HG03103 (cell line): Measurements from ENCODE around the gene KLHL29.

ENCODE experiments used
- ATAC-seq: cut with Tn5 transposase; IDR thresholded peaks from one replicate; pipeline ENCODE4 v1.9.1; 2021; ENCODE audit warnings: low read depth; ENCODE audit not compliant: unreplicated experiment

KLHL29 gene

DNA sequence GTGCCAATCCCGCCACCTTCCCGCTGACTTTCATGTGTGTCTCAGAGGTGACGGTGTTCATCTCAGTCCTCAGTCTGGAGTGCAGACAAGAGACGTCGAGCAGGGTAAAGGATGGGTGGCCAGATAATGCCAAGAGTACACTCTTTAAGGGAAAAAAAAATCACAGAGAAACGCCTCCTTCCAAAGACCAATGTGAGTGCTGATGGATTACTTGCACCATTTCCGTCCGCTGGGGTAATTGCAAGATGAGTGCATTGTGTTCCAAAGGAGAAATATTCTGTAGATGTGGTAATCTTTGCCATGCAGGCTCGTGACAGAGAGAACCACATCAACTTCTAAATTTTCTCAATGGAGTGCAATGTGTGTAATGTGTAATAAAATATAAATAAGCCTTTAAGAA lies 81.0 kb downstream of the KLHL29 start:
- no peak for ATAC-seq

GRCh38 chr2:23467618-23468017 lies 82.6 kb downstream of the KLHL29 start:
- ATAC-seq: no peak

DNA sequence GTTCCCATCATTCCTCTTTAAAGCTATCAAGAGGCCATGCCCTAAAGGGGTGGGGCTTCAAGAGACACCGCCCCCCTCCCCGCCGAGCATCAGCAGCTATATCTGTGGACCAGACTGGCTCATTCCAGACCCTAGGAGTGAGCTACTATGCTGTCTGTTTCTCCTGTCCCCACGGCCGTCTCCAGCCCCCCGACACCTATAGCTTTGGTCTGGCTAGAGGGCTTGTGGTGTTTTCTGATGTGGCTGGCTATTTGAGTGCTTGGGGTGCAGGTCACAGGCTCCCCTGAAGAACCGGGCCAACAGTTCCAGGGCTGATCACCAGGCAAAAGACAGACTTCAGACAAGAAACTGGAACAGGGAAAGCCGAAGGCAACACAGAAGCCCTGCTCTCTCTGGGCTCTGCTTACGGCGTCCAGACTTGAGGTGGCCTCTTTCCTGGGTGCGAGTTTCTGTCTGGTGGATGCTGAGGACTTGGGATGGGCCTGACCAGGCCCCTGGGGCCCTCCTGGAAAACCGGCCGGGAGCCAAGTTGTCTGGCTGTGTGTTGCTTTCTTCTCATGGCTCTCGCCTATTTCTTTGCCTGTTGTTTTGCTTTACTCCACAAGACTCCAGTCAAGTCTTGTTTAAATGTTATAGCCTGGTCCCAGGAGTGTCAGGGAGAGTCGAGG lies 83.6 kb downstream of the KLHL29 start:
- no peak for ATAC-seq

DNA sequence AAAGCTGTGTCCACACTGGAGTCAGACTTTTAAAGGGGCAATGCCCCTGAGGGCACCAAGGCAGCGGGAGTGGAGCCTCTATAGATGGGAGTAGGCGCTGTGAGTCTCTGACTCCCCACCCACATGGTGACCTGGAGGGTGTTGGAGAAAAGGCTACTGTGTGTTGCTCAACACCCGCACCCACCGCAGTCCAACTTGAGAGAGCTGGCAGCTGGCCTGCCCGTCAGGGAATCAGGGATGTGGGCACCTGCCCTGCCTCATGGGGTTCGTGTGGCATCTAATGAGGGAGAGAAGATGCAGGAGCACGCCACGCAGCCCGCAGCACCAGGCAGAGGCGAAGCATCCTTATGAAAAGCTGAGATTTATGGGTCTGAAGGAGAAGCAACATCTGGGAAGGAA lies 84.2 kb downstream of the KLHL29 start:
- ATAC-seq: no peak

- no peak for ATAC-seq
Measured at GRCh38 chr2:23475036-23475435, 90.1 kb downstream of the KLHL29 start.

GRCh38 chr2:23475473-23475872 lies 90.5 kb downstream of the KLHL29 start:
- ATAC-seq: no peak

DNA sequence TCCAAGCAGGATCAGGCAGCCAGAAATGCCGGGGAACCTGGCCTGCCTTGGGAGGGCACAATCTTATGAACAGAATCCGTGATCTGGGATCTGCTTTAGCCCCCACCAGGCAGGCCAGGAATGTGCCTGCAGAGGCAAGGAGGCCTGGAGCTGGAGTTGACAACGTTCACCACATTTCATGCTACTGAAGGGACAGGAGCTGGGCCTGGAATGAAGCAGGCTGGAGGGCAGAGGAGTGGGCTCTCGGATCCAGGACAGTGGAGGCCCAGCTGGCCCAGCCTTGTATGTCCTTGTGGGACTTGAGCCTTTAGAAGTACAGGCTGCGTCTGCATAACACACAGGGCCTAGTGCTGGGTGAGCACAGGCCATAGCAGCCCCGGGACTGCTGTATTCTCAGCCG lies 91.8 kb downstream of the KLHL29 start:
- ATAC-seq: no peak

- ATAC-seq: no peak
Measured at GRCh38 chr2:23477392-23477791, 92.4 kb downstream of the KLHL29 start.

- no peak for ATAC-seq
Measured at GRCh38 chr2:23478087-23478932, 93.3 kb downstream of the KLHL29 start.

- ATAC-seq: no peak
Measured at GRCh38 chr2:23478933-23479683, 94.1 kb downstream of the KLHL29 start.

GRCh38 chr2:23480957-23481797 lies 96.2 kb downstream of the KLHL29 start:
- ATAC-seq: no peak

DNA sequence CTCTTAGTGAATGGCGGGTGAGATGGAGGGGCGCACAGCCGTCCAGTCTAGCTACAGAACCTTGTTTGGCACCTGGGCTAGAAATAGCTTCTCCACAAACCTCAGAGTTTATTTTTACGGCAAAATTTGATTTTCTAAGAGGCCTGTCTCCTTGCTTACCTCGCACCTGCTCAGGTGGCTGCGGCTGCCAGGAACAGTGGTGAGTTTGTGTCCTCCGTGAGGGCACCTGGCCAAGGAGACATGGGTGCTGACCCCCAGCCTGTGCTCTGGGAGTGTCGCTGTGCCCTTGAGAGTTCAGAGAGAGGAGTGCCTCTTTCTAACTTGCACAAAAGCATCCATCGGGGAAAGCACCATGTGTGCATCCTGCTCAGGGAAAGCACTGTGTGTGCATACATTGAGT lies 97.2 kb downstream of the KLHL29 start:
- no peak for ATAC-seq

DNA sequence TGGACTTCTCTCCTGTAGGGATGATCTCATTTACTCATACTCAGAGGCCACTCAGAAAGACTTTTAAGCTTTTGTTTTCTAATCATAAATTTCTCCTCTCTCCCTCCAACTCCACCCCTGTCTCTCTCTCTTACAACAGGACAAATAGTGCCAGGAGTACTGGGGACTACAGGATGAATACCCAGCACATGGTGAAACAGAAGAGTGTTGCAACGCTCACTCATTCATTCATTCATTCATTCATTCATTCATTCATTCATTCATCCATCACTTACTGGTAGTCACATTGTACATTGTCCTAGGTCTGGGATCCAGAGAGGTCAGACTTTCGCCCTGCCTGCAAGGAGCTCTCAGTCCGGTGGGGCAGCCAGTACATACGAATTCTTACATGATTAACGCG lies 97.6 kb downstream of the KLHL29 start:
- ATAC-seq: no peak

GRCh38 chr2:23483791-23484190 lies 98.8 kb downstream of the KLHL29 start:
- ATAC-seq: no peak

DNA sequence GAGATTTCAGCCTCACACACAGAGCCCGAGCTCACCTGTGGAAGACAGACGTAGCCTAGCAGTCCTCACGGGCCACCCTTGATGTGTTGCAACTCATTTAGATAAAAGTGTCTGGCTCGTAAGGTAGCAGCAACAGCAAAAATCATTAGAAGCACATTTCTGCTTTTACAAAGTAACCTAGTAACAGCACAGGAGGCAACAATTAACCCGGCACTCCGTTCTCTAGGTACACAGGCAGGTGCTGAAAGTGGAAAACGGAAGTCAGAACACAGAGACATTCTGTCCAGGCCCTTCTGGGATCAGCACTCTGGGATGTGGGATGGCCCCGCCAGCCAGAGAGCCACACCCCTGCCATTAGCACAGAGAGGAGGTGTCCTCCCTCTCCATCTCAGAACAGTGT lies 99.3 kb downstream of the KLHL29 start:
- no peak for ATAC-seq

DNA sequence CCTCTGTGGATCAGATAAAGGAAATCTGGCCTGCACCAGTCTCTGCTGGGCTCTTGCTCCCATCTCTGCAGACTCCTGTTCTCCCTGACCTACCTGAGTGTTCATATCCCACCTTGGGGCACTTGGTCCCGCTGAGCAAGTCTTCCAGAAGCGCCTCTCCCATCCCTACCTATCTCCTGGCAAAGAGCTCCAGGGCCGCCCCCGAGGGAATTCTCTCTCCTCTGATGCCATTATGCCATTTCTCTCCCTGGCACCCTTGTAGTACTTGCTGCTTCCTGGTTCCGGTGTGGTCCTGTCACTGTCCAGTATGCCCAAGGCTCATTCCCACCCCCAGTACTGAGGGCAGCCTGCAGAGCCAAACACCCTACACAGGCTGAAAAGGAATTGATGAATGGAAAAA lies 99.8 kb downstream of the KLHL29 start:
- ATAC-seq: no peak

DNA sequence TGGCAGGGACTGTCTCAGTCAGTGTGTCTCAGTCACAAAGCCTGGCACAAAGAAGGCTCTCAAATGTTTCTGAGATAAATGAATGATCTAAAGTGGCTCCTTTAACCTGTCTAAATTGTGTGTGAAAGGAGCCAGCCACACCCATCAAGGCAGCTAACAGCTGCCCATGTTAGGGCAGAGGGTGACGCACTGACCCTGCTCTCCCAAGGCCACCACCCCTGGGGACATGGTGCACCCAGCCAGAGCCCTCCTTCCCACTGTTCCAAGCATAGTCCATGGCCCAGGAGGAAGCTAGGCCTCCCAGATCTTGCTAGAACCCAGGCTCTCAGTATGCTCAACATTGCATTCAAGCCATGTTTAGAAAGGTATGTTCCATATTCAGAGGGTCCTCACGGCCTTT lies 100.3 kb downstream of the KLHL29 start:
- no peak for ATAC-seq

DNA sequence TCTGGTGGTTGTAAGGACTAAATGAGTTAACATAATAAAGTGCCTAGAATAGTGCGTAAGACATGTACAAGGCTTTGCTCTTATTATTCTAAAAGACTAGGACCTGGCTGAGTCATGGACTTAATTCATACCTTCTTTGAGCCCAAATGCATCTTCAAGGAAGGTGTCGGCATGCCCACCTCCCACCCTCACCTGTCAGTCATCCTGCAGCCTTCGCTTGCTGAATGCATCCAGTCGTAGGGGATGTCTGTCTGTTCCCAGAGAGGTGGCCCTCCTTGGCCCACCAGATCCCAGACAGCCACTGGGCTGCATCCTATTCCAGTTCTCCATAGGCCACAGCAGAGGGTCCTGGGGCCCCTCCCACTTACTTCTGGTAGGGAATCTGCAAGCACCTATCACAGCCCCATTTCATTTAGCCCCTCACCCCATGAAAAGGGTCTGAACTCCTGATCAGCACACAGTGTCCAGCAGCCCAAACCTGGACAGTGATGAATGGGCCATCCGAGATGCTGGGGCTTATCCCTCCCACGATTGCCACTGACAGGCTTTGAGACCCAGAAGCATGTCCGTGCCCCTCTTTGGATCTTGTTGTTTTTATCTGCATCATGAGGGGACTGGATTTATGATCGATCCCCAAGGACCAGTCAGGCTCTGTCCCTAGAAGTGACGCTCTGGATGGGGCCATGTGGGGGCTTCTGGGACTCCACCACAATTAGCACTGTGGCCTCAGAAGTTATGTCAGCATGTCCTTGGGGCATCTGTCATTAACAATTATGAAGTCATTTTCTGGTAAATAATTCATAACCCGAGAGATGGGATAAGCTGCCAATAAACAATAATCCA lies 101.1 kb downstream of the KLHL29 start:
- ATAC-seq: no peak

DNA sequence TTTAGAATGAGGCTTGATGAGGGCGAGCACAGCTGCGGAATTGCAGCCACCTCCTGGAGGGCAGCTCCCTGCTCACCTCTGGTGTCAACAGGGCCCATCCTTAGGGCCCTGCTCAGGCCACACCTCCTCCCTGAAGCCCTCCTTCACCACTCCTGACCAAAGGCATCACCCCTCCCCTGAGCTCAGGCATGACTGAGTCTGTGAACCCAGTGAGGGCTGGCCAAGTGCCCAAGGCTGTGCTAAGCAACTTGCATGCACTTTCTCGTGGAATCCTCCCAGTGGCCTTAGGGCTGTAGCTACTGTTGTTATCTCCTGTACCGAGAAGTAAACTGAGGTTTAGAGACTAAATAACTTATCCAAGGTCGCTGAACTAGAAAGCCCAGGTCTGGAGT lies 101.7 kb downstream of the KLHL29 start:
- no peak for ATAC-seq
